WTC11 (cell line): ENCODE results near the gene KCNJ14. TPM values are rescaled to one million over a fixed set of nuclear protein-coding genes. Genes with fewer than 3 reads are reported as not detected.

Experiments used
- ATAC-seq: fragments of 200-7000 bp; cut with Tn5 transposase; 2 replicates; pipeline ENCODE4 v1.10.0; 2021; ENCODE audit warnings: mild to moderate bottlenecking, moderate library complexity
- Bru-seq: library from RNA; stranded (reverse); fragments of 400-500 nt; gene quantifications from one replicate; lab custom pipeline; 2021; lab: Mats Ljungman, UMichigan
- CTCF ChIA-PET: fragments of 300-600 bp; sonication (Branson Sonifier 250); formaldehyde crosslinking; loops from one replicate; lab custom pipeline; 2021; ENCODE audit warnings: antibody characterized with exemption; lab: Charles Lee
- POLR2A ChIA-PET: fragments of 350-600 bp; sonication (Branson Sonifier 250); formaldehyde crosslinking; loops from one replicate; lab custom pipeline; 2021; ENCODE audit warnings: antibody characterized with exemption; lab: Charles Lee
- DNase-seq: peaks from one replicate; pipeline ENCODE4 v3.0.0; 2021; ENCODE audit warnings: low spot score
- H3K27ac Mint-ChIP-seq: 2 replicates; pipeline ENCODE4 v1.8.0; 2021; ENCODE audit warnings: mixed read lengths
- H3K27me3 Mint-ChIP-seq: 2 replicates; pipeline ENCODE4 v1.8.0; 2021; ENCODE audit warnings: low read depth, mild to moderate bottlenecking, moderate library complexity, mixed read lengths
- H3K36me3 Mint-ChIP-seq: 2 replicates; pipeline ENCODE4 v1.8.0; 2021; ENCODE audit warnings: mixed read lengths
- H3K4me1 Mint-ChIP-seq: 2 replicates; pipeline ENCODE4 v1.8.0; 2022; ENCODE audit warnings: mixed read lengths
- H3K4me3 Mint-ChIP-seq: 2 replicates; pipeline ENCODE4 v1.8.0; 2021; ENCODE audit warnings: mild to moderate bottlenecking, moderate library complexity, mixed read lengths
- H3K9me3 Mint-ChIP-seq: 2 replicates; pipeline ENCODE4 v1.8.0; 2021; ENCODE audit warnings: mixed read lengths
- AFF4 ChIP-seq: sonication (generic); formaldehyde crosslinking; IDR thresholded peaks from 2 replicates; pipeline ENCODE4 v1.8.1; 2023; ENCODE audit warnings: mild to moderate bottlenecking, missing genetic modification reagents, borderline replicate concordance
- CTCF ChIP-seq: fragments of 200-600 bp; IDR thresholded peaks from 2 replicates; pipeline ENCODE4 v1.8.0; 2022; ENCODE audit warnings: antibody characterized with exemption
- E2F4 ChIP-seq: sonication (generic); formaldehyde crosslinking; IDR thresholded peaks from 2 replicates; pipeline ENCODE4 v1.8.1; 2022; ENCODE audit warnings: low read depth, mild to moderate bottlenecking, moderate library complexity, missing genetic modification reagents, borderline replicate concordance
- NFE2L1 ChIP-seq: sonication (generic); formaldehyde crosslinking; IDR thresholded peaks from 2 replicates; pipeline ENCODE4 v1.8.1; 2023; ENCODE audit warnings: missing genetic modification reagents
- PRDM15 ChIP-seq: sonication (generic); formaldehyde crosslinking; IDR thresholded peaks from 2 replicates; pipeline ENCODE4 v1.8.0; 2022; ENCODE audit warnings: missing genetic modification reagents
- ZNF121 ChIP-seq: sonication (generic); formaldehyde crosslinking; IDR thresholded peaks from 2 replicates; pipeline ENCODE4 v1.8.0; 2023; ENCODE audit warnings: missing genetic modification reagents
- ZNF281 ChIP-seq: sonication (generic); formaldehyde crosslinking; IDR thresholded peaks from 2 replicates; pipeline ENCODE4 v1.8.0; 2023; ENCODE audit warnings: mild to moderate bottlenecking, missing genetic modification reagents
- ZNF532 ChIP-seq: fragments of 250-450 bp; sonication (Bioruptor Pico); IDR thresholded peaks from 2 replicates; pipeline ENCODE4 v1.9.0; 2021; ENCODE audit warnings: mild to moderate bottlenecking, borderline replicate concordance
- long read RNA-seq, 3 experiments: library from RNA in 1 of 3; library from capped mRNA in 1 of 3; library from polyadenylated mRNA in 1 of 3; unstranded in 2 of 3; stranded (forward) in 1 of 3; transcript quantifications; one replicate each; pipeline ENCODE4 v2.0.0, GENCODE V29; 2021
- total RNA-seq: library from RNA; stranded (reverse); gene quantifications from 3 replicates; pipeline ENCODE4 v1.2.3, GENCODE V29; 2021

Gene KCNJ14
- total RNA-seq (1.1 to 1.4 TPM (median 1.1 TPM) in 3 replicates), Bru-seq, nascent RNA (percentile 56 among the genes with signal in this experiment)
- long read RNA-seq, experiment 1, partial matches to known transcripts, result 0 of 5 reads
- long read RNA-seq, experiment 1, other reads (novel, unspliced or antisense), result 5 of 5 reads
- long read RNA-seq, experiment 2, partial matches to known transcripts, result 0 of 3 reads
- long read RNA-seq, experiment 2, other reads (novel, unspliced or antisense), result 3 of 3 reads
- long read RNA-seq, experiment 3, partial matches to known transcripts, result 0 of 1 reads
- long read RNA-seq, experiment 3, other reads (novel, unspliced or antisense), result 1 of 1 reads

- Mint-ChIP-seq H3K36me3 (peaks cover 43% of the 10 kb centered on the region), H3K27me3 (no peaks in the 10 kb centered on the region), H3K4me3 (no peak within 1 kb of the TSS)
- DNase-seq, result no peak
- POLR2A ChIA-PET, result no interaction called here
- CTCF ChIA-PET, result interaction anchor here (1.0 kb wide), 1 partner anchor 64 kb away, joined by 3 read pairs; the partner anchor contains the start of gene KDELR1
- no peak for TF ChIP-seq ZNF121
- TF ChIP-seq PRDM15, result no peak
- no peak for TF ChIP-seq E2F4
- no peak for TF ChIP-seq ZNF281 (CRISPR knock-in tag)
- no peak for TF ChIP-seq ZNF532
- TF ChIP-seq CTCF, result no peak
- no peak for TF ChIP-seq NFE2L1 (CRISPR knock-in tag)
- no peak for TF ChIP-seq AFF4 (CRISPR knock-in tag)
- TF ChIP-seq, all 79 proteins: peak for 0
- H3K9me3 Mint-ChIP-seq, result no peaks in the 10 kb centered on the region
- ATAC-seq, result no peak
- no peak within 1 kb of the TSS for H3K27ac Mint-ChIP-seq
- H3K4me1 Mint-ChIP-seq, result no peaks in the 10 kb centered on the region
These were observed at the start of gene KCNJ14 for GRCh38 chr19:48455171-48455907. KCNJ14 (plus strand) TSS chr19:48455574; CDS start chr19:48461725, 6,151 bp downstream.
